ENCODE results near the gene FANCL.
"Not testable (repeated sequence)": the region's sequence is repeated elsewhere in the genome, so short reads cannot be mapped to it uniquely, and the experiment has no call there.

The FANCL gene

GRCh38 chr2:58182527-58182926 is 58.6 kb downstream of the FANCL start:
- Mint-ChIP-seq H3K9me3 (no peaks in the 10 kb centered on the region), H3K27me3 (no peaks in the 10 kb centered on the region), H3K4me1 (ENCODE audit: low read depth) (no peaks in the 10 kb centered on the region), H3K4me3 (no peak overlapping the region), H3K36me3 (ENCODE audit: low read depth) (peaks cover 43% of the 10 kb centered on the region), H3K27ac (no peak overlapping the region)

- Mint-ChIP-seq H3K27ac (no peak overlapping the region), H3K27me3 (no peaks in the 10 kb centered on the region), H3K4me3 (no peak overlapping the region), H3K36me3 (ENCODE audit: low read depth) (peaks cover 27% of the 10 kb centered on the region), H3K9me3 (no peaks in the 10 kb centered on the region), H3K4me1 (ENCODE audit: low read depth) (no peaks in the 10 kb centered on the region)
Measured at GRCh38 chr2:58180635-58181034, 60.5 kb downstream of the FANCL start.

GRCh38 chr2:58180175-58180574 is 61.0 kb downstream of the FANCL start:
- not testable (repeated sequence) for H3K9me3 Mint-ChIP-seq, H3K27ac Mint-ChIP-seq

GRCh38 chr2:58177187-58177586 is 63.9 kb downstream of the FANCL start:
- H3K27ac Mint-ChIP-seq; H3K27me3 Mint-ChIP-seq; H3K9me3 Mint-ChIP-seq; H3K4me3 Mint-ChIP-seq; H3K4me1 Mint-ChIP-seq (ENCODE audit: low read depth): not testable (repeated sequence)
- peaks cover 45% of the 10 kb centered on the region for H3K36me3 Mint-ChIP-seq (ENCODE audit: low read depth)

More at GRCh38 chr2:58180175-58180574, 61.0 kb downstream of the FANCL start:
- not testable (repeated sequence) for H3K27me3 Mint-ChIP-seq; H3K4me3 Mint-ChIP-seq; H3K4me1 Mint-ChIP-seq (ENCODE audit: low read depth)
- H3K36me3 Mint-ChIP-seq (ENCODE audit: low read depth) = peaks cover 27% of the 10 kb centered on the region

GRCh38 chr2:58171831-58172230 is 69.3 kb downstream of the FANCL start:
- H3K27ac Mint-ChIP-seq; H3K4me1 Mint-ChIP-seq (ENCODE audit: low read depth); H3K4me3 Mint-ChIP-seq; H3K27me3 Mint-ChIP-seq: not testable (repeated sequence)
- Mint-ChIP-seq H3K9me3 (peaks cover 22% of the 10 kb centered on the region), H3K36me3 (ENCODE audit: low read depth) (peaks cover 46% of the 10 kb centered on the region)

- H3K4me3 Mint-ChIP-seq; H3K27me3 Mint-ChIP-seq; H3K27ac Mint-ChIP-seq; H3K4me1 Mint-ChIP-seq (ENCODE audit: low read depth): not testable (repeated sequence)
- H3K36me3 Mint-ChIP-seq (ENCODE audit: low read depth) = peaks cover 50% of the 10 kb centered on the region
- peaks cover 22% of the 10 kb centered on the region for H3K9me3 Mint-ChIP-seq
Measured at GRCh38 chr2:58170334-58170933, 70.7 kb downstream of the FANCL start.

GRCh38 chr2:58169845-58170244 is 71.3 kb downstream of the FANCL start:
- H3K27ac Mint-ChIP-seq; H3K4me3 Mint-ChIP-seq; H3K4me1 Mint-ChIP-seq (ENCODE audit: low read depth); H3K27me3 Mint-ChIP-seq: not testable (repeated sequence)
- Mint-ChIP-seq H3K9me3 (peaks cover 22% of the 10 kb centered on the region), H3K36me3 (ENCODE audit: low read depth) (peaks cover 49% of the 10 kb centered on the region)

GRCh38 chr2:58168130-58168529 is 73.0 kb downstream of the FANCL start:
- H3K4me3 Mint-ChIP-seq; H3K4me1 Mint-ChIP-seq (ENCODE audit: low read depth); H3K27me3 Mint-ChIP-seq; H3K27ac Mint-ChIP-seq: not testable (repeated sequence)
- Mint-ChIP-seq H3K36me3 (ENCODE audit: low read depth) (peaks cover 39% of the 10 kb centered on the region), H3K9me3 (peaks cover 22% of the 10 kb centered on the region)

- Mint-ChIP-seq H3K27me3 (no peaks in the 10 kb centered on the region), H3K4me1 (ENCODE audit: low read depth) (no peaks in the 10 kb centered on the region), H3K4me3 (no peak overlapping the region), H3K27ac (no peak overlapping the region), H3K9me3 (no peaks in the 10 kb centered on the region), H3K36me3 (ENCODE audit: low read depth) (peaks cover 40% of the 10 kb centered on the region)
Measured at GRCh38 chr2:58163913-58164312, 77.2 kb downstream of the FANCL start.

GRCh38 chr2:58158481-58158880 is 82.6 kb downstream of the FANCL start:
- H3K9me3 Mint-ChIP-seq = no peaks in the 10 kb centered on the region
- H3K27me3 Mint-ChIP-seq = no peaks in the 10 kb centered on the region
- peaks cover 82% of the 10 kb centered on the region for H3K36me3 Mint-ChIP-seq (ENCODE audit: low read depth)
- no peaks in the 10 kb centered on the region for H3K4me1 Mint-ChIP-seq (ENCODE audit: low read depth)
- no peak overlapping the region for H3K27ac Mint-ChIP-seq
- no peak overlapping the region for H3K4me3 Mint-ChIP-seq

GRCh38 chr2:58157754-58158153 is 83.4 kb downstream of the FANCL start:
- Mint-ChIP-seq H3K9me3 (no peaks in the 10 kb centered on the region), H3K36me3 (ENCODE audit: low read depth) (peaks cover 84% of the 10 kb centered on the region), H3K4me3 (no peak overlapping the region), H3K27me3 (no peaks in the 10 kb centered on the region), H3K4me1 (ENCODE audit: low read depth) (no peaks in the 10 kb centered on the region), H3K27ac (no peak overlapping the region)

GRCh38 chr2:58156780-58157179 is 84.3 kb downstream of the FANCL start:
- Mint-ChIP-seq H3K4me1 (ENCODE audit: low read depth) (no peaks in the 10 kb centered on the region), H3K36me3 (ENCODE audit: low read depth) (peaks cover 82% of the 10 kb centered on the region), H3K27me3 (no peaks in the 10 kb centered on the region), H3K9me3 (no peaks in the 10 kb centered on the region), H3K27ac (no peak overlapping the region), H3K4me3 (no peak overlapping the region)

- no peaks in the 10 kb centered on the region for H3K4me1 Mint-ChIP-seq (ENCODE audit: low read depth)
- peaks cover 73% of the 10 kb centered on the region for H3K36me3 Mint-ChIP-seq (ENCODE audit: low read depth)
- no peak overlapping the region for H3K27ac Mint-ChIP-seq
- no peak overlapping the region for H3K4me3 Mint-ChIP-seq
- H3K27me3 Mint-ChIP-seq = no peaks in the 10 kb centered on the region
- no peaks in the 10 kb centered on the region for H3K9me3 Mint-ChIP-seq
Measured at GRCh38 chr2:58155160-58155778, 85.9 kb downstream of the FANCL start.

- Mint-ChIP-seq H3K4me3 (no peak overlapping the region), H3K4me1 (ENCODE audit: low read depth) (peaks cover 9% of the 10 kb centered on the region), H3K27me3 (no peaks in the 10 kb centered on the region), H3K27ac (no peak overlapping the region), H3K36me3 (ENCODE audit: low read depth) (peaks cover 65% of the 10 kb centered on the region), H3K9me3 (no peaks in the 10 kb centered on the region)
Measured at GRCh38 chr2:58146707-58147106, 94.4 kb downstream of the FANCL start.

GRCh38 chr2:58145769-58146168 is 95.4 kb downstream of the FANCL start:
- not testable (repeated sequence) for H3K4me3 Mint-ChIP-seq; H3K27me3 Mint-ChIP-seq; H3K4me1 Mint-ChIP-seq (ENCODE audit: low read depth); H3K27ac Mint-ChIP-seq; H3K9me3 Mint-ChIP-seq
- peaks cover 71% of the 10 kb centered on the region for H3K36me3 Mint-ChIP-seq (ENCODE audit: low read depth)

- Mint-ChIP-seq H3K27me3 (no peaks in the 10 kb centered on the region), H3K4me1 (ENCODE audit: low read depth) (no peaks in the 10 kb centered on the region), H3K27ac (no peak overlapping the region), H3K9me3 (no peaks in the 10 kb centered on the region), H3K4me3 (no peak overlapping the region), H3K36me3 (ENCODE audit: low read depth) (peaks cover 54% of the 10 kb centered on the region)
Measured at GRCh38 chr2:58140508-58141072, 100.5 kb downstream of the FANCL start.

Data from stimulated activated naive CD8-positive, alpha-beta T cell treated with anti-CD3 and anti-CD28 coated beads, Interleukin-15, Interleukin-2, amounts not matched to agents 100 ng/mL and 50 ng/mL, for 24 hours (primary cell).